NCI-H2081 treated with DMSO at 0.1 percent for 48 hours (cell line): ENCODE measurements around the gene CCDC149.

ENCODE experiments used
- DNase-seq: peaks from one replicate; lab custom pipeline; 2025; lab: John Stamatoyannopoulos, UW

Gene CCDC149

DNA sequence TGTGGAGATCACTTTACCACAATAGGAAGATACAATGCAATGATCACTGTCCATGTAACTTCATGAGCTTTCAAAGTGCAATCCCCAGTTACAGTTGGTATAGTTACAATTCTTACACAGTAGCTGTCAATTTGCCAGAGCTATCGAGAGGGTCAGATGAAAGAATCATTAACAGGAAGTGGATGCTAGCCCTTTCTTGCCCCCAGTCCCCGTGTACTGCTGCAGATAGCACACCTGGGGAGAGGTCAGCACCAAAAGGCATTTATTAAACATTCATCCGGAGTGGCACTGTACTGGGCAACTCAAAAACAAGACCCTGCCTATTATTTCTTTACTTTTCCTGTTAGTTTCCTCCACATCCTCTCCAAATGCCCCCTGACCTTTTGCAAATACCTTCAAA lies 69.7 kb downstream of the CCDC149 start:
- DNase-seq, result no peak

DNA sequence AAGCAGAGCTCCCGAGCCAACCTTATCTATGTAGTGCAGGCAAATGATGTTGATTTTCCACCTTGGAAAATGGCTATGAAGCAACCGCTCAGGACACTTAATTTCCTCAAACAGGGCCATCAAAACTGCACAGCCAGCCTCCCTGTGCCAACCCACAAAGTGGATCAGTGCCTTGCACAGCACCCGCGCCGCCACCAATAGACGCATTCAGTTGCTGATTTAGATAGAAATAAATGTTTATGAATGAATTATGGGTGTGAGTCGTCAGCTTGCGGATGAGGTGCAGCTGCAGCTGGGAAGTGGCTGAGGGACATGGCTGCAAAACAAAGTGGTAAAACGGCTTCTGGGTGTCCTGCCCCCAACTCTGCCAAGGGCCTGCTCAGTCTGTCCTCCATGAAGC lies 70.5 kb downstream of the CCDC149 start:
- no peak for DNase-seq

DNA sequence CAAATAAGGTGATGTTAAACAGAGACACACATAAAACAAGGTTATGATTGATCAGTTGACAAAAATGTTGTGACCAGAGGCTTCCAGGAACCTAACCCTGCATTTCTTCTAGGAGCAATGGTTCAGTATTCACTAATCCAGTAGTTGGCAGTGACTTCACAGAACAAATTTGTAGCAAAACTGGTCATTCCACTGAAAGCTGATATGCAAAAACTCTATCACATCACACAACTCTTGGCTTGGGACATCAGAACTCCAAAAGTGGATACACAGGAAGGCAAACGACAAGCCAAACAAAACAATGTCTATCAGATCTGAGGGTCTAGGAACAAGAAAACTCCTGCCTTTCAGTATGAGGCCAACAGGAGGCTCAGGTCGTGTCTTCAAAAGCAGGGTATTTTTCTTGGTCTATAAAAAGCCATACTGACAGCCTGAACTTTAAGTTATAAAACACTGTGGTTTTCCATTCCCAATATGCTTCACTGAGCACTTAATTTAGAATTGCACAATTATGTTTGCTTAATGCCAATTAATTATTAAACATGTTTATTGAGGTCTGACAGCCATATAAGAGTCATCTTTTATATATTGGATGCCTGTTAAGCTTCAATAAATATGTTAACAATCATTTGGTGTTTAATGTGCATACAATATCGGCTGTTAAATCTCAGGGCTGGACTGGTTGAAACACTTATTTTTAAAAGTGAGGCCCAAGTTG lies 71.9 kb downstream of the CCDC149 start:
- no peak for DNase-seq

DNA sequence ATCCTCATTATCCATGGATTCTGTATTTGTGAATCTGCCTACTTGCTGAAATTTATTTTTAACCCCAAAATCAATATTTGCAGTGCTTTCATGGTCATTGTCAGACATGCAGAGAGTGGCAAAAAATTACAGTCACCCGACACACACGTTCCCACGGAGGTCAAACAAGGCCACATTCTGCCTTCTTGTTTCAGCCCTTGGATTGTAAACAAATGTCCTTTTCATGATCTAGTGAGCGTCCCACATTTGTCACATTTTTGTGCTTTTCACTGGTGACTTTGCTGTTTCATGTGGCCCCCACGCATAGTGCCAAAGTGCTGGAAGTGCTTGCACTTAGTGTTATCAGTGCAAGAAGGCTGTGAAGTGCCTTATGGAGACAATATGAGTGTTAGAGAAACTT lies 72.5 kb downstream of the CCDC149 start:
- DNase-seq, result no peak

DNA sequence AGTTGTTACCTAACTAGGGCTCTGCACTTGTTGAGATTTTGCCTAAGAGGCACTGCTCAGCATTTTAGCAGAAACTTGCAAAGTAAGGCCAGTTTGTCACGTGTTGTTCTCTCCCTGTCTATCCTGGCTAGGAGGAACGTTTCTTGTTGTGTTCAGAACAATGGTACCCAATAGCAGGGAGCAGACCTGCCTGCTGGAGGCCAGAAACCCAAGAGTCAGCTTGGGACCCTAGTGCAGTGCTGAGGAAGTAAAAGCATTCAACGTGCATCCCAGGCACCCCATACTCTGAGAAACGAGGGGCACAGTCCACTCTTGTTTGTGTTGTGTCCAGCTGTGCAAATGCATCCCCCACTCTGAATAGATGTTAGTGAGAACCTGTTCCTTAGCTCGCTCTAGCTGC lies 75.1 kb downstream of the CCDC149 start:
- DNase-seq, result no peak

DNA sequence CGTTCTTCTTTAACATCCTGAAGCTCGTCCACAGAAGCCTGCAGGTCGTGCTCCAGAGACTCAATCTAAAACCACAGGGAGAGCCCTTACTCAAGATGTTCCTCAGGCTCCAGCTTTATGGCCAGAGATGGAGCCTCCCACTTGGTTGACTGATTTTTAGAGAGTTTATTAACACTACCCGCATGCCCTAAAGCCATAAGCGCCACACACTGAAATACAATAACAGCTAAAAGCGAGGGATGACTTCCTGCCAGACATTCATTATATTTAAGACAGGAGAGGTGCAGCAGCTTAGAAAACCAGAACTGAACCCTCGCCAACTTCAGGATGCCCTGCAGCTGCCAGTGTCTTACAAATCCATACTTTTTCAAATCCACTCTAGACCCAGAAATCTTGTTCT lies 75.5 kb downstream of the CCDC149 start:
- DNase-seq, result no peak

DNA sequence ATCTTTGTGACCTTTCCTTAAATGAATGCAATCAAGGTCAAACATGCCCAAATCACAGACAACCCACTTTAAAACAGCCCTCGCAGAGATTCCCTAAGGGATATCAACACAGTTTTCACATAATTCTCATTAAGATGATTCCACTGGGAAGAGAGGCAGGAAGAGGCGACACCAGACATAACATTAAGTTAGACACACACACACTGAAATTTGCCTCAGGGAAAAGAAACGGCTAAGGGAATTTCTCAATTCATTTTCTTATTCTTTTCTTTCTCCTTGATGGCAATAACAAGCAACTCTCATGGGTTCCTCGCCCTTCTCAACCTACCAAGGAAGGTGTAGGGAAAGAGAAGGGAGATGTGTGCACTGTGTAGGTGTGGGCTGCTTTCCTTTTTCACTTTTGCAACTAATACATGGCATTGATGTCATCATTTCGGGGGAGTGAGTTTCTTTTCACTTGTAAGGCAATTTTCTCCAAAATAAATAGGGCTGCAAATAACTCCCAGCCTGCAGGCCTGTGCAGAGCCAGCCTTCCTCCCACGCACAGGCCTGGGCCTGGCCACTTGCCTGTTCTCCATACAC lies 76.1 kb downstream of the CCDC149 start:
- DNase-seq, result no peak

DNA sequence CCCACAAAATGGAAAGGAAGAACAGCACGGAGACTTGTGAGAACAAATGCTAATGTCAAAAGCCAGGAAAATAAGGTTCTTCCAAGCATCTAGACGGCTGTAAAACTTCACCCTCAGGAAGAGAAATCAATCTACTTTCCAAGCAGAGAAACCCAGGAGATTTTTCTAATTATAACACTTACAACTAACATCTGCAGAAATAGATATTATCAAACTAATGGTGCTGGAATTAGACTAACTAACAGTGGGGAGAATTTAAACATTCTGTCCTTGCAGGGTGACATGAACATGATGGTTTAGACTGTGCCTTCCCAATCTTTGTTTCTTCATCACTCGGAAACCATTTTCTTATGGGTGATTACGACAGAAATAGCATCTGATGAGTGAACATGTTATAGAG lies 77.1 kb downstream of the CCDC149 start:
- DNase-seq, result no peak

DNA sequence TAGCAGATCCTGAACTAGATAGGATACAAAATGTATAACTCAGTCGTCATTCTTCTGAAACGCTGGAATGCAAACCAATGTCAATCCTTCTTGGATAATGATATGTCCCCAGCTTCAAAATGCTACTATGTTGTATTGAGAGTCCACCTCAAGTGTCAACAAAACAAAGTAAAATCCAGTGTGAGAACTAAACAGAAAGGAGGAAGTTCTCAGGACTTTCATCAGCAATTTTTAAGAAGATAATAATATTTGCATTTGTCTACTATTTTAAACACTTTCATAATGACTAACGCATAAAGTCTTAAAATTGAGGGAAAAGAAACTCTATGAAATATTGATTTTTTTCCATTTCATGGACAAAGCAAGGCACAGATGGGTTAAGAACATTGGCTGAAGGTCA lies 81.2 kb downstream of the CCDC149 start:
- DNase-seq, result no peak

DNA sequence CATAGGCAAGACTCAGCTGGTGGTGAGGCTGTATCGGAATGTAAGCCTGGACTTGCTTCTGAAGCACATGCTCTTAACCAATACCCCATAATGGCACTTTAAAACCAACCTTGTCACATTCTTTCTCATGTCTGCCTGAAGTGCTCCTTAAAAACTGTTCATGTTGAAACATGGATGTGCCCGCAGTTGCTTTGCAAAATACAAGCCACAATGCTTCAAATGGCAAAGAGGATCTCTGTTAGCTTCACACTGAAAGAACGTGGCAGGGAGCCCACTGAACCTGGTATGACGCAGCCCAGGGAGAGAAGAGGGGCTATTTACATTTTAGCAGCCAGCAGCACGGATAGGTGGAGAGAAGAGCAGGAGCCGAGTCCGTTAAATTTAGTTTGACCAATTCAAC lies 88.1 kb downstream of the CCDC149 start:
- no peak for DNase-seq

DNA sequence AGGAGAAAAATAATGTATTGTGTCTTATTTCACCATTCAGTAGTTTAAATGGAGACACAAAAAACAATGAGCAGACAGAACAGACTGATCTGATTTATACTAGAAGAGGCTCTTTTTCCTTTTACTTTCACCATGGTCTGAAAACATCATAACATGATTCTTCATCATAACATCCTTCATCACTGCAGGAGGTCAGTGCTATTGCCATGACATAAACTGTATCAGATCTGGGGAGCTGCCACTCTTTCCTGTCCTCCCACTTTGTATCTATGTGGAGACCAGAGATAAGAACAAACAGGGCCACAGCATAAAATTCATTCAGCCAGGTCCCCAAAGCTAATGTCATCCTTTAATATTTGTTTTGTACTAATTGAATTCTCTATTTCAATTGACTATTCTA lies 92.3 kb downstream of the CCDC149 start:
- no peak for DNase-seq

DNA sequence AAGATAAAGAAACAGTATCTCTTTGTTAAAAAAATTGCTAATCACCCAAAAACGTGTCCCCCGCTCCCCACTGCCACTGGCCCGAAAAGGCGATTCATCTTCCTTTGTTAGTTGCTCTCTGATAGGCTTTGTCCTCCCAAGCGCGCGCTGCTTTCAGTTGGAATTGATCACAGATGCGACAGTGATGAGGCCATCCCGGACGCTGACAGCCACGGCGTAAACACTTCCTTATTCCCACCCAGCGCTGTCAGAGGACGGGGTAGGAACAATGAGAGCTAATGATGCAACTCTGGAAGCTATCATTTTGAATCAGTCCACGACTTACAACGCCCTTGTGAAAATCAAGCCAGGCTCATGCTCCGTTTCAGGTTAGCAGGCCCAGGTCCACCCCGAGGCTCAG lies 96.0 kb downstream of the CCDC149 start:
- DNase-seq, result no peak

DNA sequence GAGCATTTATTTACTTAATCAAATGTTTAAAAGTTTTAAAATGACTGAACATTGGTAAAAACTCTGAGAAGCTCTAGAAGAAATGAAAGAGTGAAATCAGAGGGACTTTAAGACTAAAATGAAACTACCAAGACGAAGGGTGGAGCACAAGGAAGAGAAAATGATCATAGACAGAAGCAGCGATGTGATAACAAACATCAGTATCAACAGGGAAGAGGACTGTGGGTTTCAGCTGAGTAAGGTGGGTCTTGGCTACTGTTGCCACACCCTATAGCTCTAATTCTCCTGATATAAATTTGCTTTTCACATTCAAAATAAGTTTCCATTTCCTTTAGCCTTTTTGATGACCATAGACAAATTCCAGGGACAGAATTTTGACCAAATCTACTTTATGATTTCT lies 99.1 kb downstream of the CCDC149 start:
- DNase-seq, result no peak

DNA sequence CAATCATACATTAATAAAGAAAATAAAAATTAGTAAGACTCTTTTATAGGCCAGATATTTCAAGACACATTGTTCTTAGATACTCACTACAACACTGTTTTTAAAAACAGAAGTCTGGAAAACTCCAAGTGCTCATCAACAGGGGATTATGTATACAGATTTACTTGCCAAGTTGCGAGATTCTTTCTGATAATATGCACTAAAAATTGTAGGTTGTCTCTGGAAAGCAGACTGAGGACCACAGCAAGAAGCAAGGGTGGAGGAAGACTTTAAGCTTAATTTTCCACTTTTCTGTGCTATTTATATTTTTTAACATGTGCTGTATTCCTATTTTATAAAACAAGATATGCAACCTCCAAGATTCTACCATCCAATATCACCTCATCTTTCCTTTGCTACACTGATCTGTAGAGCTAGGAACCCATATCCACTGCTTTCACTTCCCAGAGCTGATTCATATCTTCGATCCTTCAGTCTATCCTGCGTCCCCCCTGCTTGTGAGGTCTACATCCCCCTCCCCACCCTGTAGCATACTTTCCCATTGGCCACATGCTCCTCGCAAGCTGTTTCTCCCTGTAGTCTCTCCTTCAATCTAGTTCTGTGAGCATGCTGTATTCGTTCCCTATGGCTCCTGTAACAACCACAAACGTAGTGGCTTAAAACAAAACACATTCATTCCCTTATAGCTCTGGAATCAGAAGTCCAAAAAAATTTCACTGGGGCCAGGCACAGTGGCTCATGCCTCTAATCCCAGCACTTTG lies 101.8 kb downstream of the CCDC149 start:
- no peak for DNase-seq

DNA sequence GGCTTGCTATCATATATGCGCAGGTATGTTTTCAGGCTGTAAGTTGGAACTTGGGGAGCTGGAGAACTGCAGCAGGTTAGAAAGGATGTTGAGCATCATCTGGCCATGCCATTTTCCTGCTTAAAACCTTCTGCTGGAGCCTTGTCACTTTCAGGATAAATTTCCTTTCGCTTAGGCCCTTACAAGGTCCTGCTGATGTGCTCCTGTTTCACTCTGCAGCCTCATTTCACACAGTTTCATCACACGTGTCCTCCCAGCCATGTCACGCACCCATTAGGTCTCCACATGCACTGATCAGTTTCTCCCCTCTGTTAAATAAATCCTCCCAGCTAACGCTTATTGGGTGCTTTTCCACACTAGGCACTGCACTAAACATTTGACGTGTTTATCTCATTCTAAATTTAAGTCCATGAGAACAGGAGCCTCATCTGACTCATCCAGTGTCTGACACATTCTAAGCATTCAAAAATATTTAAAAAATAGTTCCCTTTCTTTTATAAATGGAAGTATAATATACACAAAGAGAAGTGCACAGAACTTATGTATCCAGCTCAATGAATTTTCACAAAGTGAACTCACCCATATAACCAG lies 102.9 kb downstream of the CCDC149 start:
- no peak for DNase-seq

DNA sequence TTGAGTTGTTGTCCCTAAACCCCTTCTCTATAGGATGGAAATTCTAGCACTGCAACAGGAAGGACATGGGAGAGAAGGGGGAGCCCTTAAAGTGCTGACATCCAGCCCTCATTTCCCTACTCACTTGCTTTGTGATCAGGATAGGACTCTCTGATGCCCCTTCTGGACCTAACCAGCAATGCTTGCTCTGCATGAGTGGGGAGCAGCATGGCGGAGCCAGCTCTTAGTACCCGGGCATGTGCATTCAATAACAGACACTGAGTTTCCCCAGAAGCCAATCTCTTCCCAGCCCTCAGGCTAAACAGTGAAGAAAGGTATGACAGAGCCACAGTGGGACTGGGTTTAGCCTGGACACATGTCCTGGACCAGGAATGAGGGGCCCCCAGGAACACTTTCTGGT lies 103.5 kb downstream of the CCDC149 start:
- DNase-seq, result no peak

DNA sequence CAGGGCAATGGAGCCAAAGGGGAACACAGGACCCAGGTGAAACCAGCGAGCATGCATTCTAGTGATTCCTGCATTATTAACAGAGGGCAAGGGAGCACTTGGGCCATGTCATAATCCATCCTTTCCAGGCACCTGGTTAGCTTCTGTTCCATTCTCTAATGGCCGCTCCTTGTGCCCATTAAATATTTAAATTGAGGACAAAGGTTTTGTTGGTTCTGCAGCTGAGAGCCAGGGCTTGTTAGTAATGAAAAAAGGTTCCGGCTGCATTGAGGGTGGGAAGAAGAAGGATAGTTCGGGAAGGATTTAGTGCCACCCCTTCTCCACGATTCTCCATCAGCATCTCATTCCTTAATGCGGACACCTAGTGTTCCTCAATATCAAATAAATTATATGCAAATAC lies 103.9 kb downstream of the CCDC149 start:
- no peak for DNase-seq

DNA sequence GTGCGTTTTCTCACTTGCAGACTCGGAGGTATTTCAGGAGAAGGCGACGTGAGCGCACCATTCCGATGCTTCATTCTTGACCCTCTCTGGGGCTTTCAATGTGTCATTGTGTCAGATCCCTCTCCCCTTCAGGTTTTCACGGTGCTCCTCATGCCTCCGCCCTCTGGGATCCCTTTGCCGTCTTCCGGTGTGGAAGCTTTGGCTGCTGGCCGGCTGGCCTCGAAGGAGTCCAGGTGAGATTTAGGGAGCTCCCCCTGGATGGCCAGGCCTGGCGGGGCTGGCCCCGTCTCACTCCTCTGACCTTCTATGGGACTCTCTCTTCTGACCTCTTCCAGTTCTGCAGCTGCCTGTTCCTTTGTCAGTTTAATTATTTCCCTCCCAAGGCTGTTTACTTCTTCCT lies 104.6 kb downstream of the CCDC149 start:
- DNase-seq, result no peak

DNA sequence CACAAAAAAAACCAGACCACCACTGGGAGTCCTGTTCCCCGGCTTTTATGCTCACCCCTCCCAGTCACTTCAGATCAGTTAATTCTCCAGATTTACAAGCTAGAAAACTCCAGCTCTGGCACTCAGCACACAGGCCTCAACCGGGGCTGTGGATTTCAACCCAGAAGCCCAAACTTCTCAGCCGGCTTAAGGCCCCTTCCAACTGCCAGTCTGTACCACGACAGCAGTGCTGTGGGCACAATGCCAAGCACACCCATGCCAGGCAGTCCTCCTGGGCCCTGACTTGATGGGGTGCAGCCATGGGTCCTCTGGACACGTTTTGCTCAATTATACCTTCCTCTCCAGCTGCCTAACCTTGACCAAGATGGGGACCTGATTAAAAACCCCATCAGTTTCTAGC lies 105.2 kb downstream of the CCDC149 start:
- no peak for DNase-seq

DNA sequence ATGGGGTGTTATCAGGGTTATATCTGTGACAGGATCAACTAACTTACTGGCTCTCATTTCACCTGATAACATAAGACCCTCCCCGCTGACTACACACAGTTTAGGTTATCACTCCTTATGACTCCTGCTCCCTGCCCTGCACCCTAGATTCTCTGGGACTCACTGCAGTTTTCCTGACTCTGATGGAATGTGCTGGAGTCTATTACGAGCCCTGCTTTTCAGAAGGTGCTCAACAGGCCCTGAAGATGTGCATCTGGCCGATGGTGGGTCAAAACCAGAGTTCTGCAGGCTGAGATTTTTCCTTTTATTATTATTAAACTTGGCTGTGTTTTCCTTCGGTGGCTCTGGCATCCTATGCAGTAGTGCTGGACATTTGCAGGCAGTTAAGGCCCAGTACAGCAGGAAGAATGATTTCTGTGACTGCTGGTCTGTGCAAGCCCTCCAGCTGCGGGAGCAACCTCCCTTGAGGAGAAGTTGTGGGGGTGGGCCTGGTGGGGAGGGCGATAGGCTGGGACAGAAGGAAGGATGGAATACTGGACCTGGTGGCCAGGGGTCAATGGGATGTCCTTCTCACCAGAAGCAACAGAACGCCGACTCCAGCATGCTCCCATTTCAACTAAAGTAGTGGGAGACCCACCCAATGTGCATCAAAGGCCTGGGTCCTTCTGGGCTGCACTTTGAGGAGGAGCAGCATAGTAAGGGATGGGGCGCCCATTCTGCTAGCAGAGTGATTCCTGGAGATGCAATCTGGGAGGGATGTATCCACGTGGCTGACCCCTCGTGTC lies 106.4 kb downstream of the CCDC149 start:
- DNase-seq, result no peak

DNA sequence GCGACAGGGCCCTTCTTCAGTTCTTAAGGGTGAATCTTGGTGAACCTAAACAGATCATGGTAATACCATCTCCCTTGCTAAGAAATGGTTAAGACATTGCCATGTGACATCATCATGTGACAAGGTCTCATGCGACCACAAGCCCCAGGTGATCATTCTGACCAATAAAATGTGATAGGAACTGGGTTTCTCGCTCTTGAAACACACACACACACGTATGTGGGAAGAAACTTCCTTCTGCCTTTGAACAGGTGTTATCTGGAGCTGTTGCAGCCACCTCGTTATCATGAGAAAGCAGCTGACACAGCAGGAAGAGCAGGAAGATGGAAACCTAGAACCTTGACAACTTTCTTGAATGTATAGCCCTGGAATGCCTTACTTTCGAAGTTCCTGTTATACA lies 107.3 kb downstream of the CCDC149 start:
- DNase-seq, result no peak

DNA sequence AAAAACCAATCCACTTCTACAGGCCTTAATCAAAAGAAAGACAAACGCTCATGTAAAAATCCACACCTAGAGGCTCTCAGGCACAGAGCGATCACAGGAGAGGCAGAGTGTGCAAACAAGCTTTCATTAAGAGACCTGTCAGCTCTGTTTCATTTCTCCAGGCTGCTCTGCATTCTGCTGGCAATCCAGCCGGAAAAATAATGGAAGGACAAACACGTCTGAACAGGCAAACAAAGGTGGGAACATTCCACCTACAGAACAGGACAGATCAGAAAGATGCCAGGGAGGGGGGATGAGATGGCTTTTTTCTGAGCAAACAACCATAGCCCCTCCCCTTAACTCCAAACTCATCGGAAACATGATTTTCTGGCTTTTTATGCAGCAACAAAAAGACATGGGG lies 107.8 kb downstream of the CCDC149 start:
- DNase-seq, result peak; percentile 64
